ENCODE measurements around the gene NT5M.
A peak's percentile ranks its signal among the peaks of the same experiment; 100 is the strongest.
"Not testable (repeated sequence)": the region's sequence is repeated elsewhere in the genome, so short reads cannot be mapped to it uniquely, and the experiment has no call there.

Gene NT5M

GRCh38 chr17:17258998-17259397 lies 44.2 kb upstream of the NT5M start:
- no peaks in the 10 kb centered on the region for H3K9me3 Mint-ChIP-seq
- H3K27me3 Mint-ChIP-seq (ENCODE audit: low read depth, poor library complexity) = peaks cover 5% of the 10 kb centered on the region
- no peak for DNase-seq
- H3K36me3 Mint-ChIP-seq (ENCODE audit: low read depth) = peaks cover 83% of the 10 kb centered on the region
- H3K4me3 Mint-ChIP-seq = no peak overlapping the region
- no peaks in the 10 kb centered on the region for H3K4me1 Mint-ChIP-seq
- TF ChIP-seq CTCF (IDR thresholded peaks at IDR 0.05) = no peak
- H3K27ac Mint-ChIP-seq = no peak overlapping the region

GRCh38 chr17:17264430-17264829 lies 38.7 kb upstream of the NT5M start:
- Mint-ChIP-seq H3K4me1 (no peaks in the 10 kb centered on the region), H3K9me3 (no peaks in the 10 kb centered on the region), H3K36me3 (ENCODE audit: low read depth) (peaks cover 71% of the 10 kb centered on the region), H3K27ac (no peak overlapping the region), H3K27me3 (ENCODE audit: low read depth, poor library complexity) (no peaks in the 10 kb centered on the region), H3K4me3 (no peak overlapping the region)
- no peak for TF ChIP-seq CTCF (IDR thresholded peaks at IDR 0.05)
- DNase-seq = no peak

GRCh38 chr17:17269926-17270773 lies 33.0 kb upstream of the NT5M start:
- Mint-ChIP-seq H3K36me3 (ENCODE audit: low read depth) (peaks cover 68% of the 10 kb centered on the region), H3K9me3 (no peaks in the 10 kb centered on the region), H3K27ac (no peak overlapping the region), H3K4me1 (no peaks in the 10 kb centered on the region), H3K27me3 (ENCODE audit: low read depth, poor library complexity) (no peaks in the 10 kb centered on the region), H3K4me3 (no peak overlapping the region)
- no peak for TF ChIP-seq CTCF (IDR thresholded peaks at IDR 0.05)
- peak; percentile 8 for DNase-seq

GRCh38 chr17:17275971-17276370 lies 27.2 kb upstream of the NT5M start:
- no peak for DNase-seq
- Mint-ChIP-seq H3K4me1 (peaks cover 31% of the 10 kb centered on the region), H3K9me3 (no peaks in the 10 kb centered on the region), H3K27me3 (ENCODE audit: low read depth, poor library complexity) (no peaks in the 10 kb centered on the region), H3K4me3 (no peak overlapping the region), H3K27ac (no peak overlapping the region), H3K36me3 (ENCODE audit: low read depth) (peaks cover 38% of the 10 kb centered on the region)
- no peak for TF ChIP-seq CTCF (IDR thresholded peaks at IDR 0.05)

GRCh38 chr17:17277431-17277830 lies 25.7 kb upstream of the NT5M start:
- peaks cover 45% of the 10 kb centered on the region for H3K4me1 Mint-ChIP-seq
- H3K36me3 Mint-ChIP-seq (ENCODE audit: low read depth) = peaks cover 33% of the 10 kb centered on the region
- DNase-seq; H3K27me3 Mint-ChIP-seq (ENCODE audit: low read depth, poor library complexity); H3K9me3 Mint-ChIP-seq; H3K4me3 Mint-ChIP-seq; H3K27ac Mint-ChIP-seq: not testable (repeated sequence)

GRCh38 chr17:17279316-17279715 lies 23.9 kb upstream of the NT5M start:
- H3K4me1 Mint-ChIP-seq = peaks cover 45% of the 10 kb centered on the region
- DNase-seq = no peak
- no peak overlapping the region for H3K27ac Mint-ChIP-seq
- H3K9me3 Mint-ChIP-seq = no peaks in the 10 kb centered on the region
- peaks cover 8% of the 10 kb centered on the region for H3K27me3 Mint-ChIP-seq (ENCODE audit: low read depth, poor library complexity)
- H3K4me3 Mint-ChIP-seq = peak overlapping the region; percentile 90
- no peak for TF ChIP-seq CTCF (IDR thresholded peaks at IDR 0.05)
- H3K36me3 Mint-ChIP-seq (ENCODE audit: low read depth) = peaks cover 19% of the 10 kb centered on the region

Data from nephron progenitor cell (in vitro differentiated cells).